CD4-positive, alpha-beta T cell (primary cell): ENCODE measurements around the gene MAP4K3. TPM values are rescaled to one million over a fixed set of nuclear protein-coding genes. Genes with fewer than 3 reads are reported as not detected.

ENCODE experiments used
- ATAC-seq: fragments of 200-7000 bp; cut with Tn5 transposase; one replicate; pipeline ENCODE4 v1.10.0; 2022; ENCODE audit warnings: mild to moderate bottlenecking; ENCODE audit not compliant: poor library complexity
- CTCF ChIA-PET: fragments of 350-600 bp; sonication (Branson Sonifier 250); formaldehyde crosslinking; loops from one replicate; lab custom pipeline; 2021; ENCODE audit warnings: antibody characterized with exemption, inconsistent platforms; lab: Charles Lee
- POLR2A ChIA-PET: fragments of 350-600 bp; sonication (Branson Sonifier 250); formaldehyde crosslinking; loops from one replicate; lab custom pipeline; 2021; ENCODE audit warnings: antibody characterized with exemption, inconsistent platforms; lab: Charles Lee
- DNase-seq, 14 experiments: peaks; one replicate each; pipeline ENCODE4 v3.0.0-alpha.2; 2013 to 2020; ENCODE audit warnings: mixed read lengths in 2 of 14
- H3K27ac ChIP-seq, 2 donors: one replicate each; pipeline versions ENCODE4 v1.5.1 to v1.7.0; 2013; ENCODE audit warnings: low read length in 2 of 2, low read depth in 1 of 2, mild to moderate bottlenecking in 1 of 2
- H3K27me3 ChIP-seq, 2 experiments: 1 replicate in 1 of 2; 2 replicates in 1 of 2; pipeline versions ENCODE4 v1.6.1 to v1.7.0; 2013; ENCODE audit warnings: low read length in 2 of 2, control low read depth in 1 of 2, mild to moderate bottlenecking in 1 of 2, moderate library complexity in 1 of 2; ENCODE audit not compliant: insufficient read depth in 2 of 2, control insufficient read depth in 1 of 2
- H3K36me3 ChIP-seq: one replicate; pipeline ENCODE4 v1.6.1; 2013; ENCODE audit warnings: low read length, control low read depth; ENCODE audit not compliant: insufficient read depth
- H3K4me1 ChIP-seq: one replicate; pipeline ENCODE4 v1.6.1; 2013; ENCODE audit warnings: low read length, control low read depth; ENCODE audit not compliant: insufficient read depth
- H3K4me3 ChIP-seq: one replicate; pipeline ENCODE4 v1.5.1; 2013; ENCODE audit warnings: mild to moderate bottlenecking, low read length, moderate library complexity
- H3K9me3 ChIP-seq, 2 experiments: 1 replicate in 1 of 2; 2 replicates in 1 of 2; pipeline versions ENCODE4 v1.6.1 to v1.7.0; 2013; ENCODE audit warnings: low read length in 2 of 2, mild to moderate bottlenecking in 2 of 2, control low read depth in 1 of 2, moderate library complexity in 1 of 2; ENCODE audit not compliant: control insufficient read depth in 1 of 2, insufficient read depth in 1 of 2
- H3K27ac Mint-ChIP-seq: one replicate; pipeline ENCODE4 v1.8.0; 2020; ENCODE audit warnings: mixed read lengths
- H3K27me3 Mint-ChIP-seq: one replicate; pipeline ENCODE4 v1.8.0; 2021; ENCODE audit warnings: mixed read lengths
- H3K36me3 Mint-ChIP-seq: one replicate; pipeline ENCODE4 v1.8.0; 2021; ENCODE audit warnings: low read depth, mixed read lengths
- H3K4me1 Mint-ChIP-seq: one replicate; pipeline ENCODE4 v1.8.0; 2021; ENCODE audit warnings: low read depth, mixed read lengths
- H3K4me3 Mint-ChIP-seq: one replicate; pipeline ENCODE4 v1.8.0; 2020; ENCODE audit warnings: mild to moderate bottlenecking, mixed read lengths
- H3K9me3 Mint-ChIP-seq: one replicate; pipeline ENCODE4 v1.8.0; 2020; ENCODE audit warnings: mixed read lengths
- intact Hi-C, 2 experiments: fragments of 100-400 bp; cut with DNase I in 1 of 2; cut with micrococcal nuclease in 1 of 2; formaldehyde crosslinking; loops; one replicate each; pipeline versions ENCODE4 v1.15.1 to v1.9.0; 2023 to 2025; cut with DNase I, micrococcal nuclease
- total RNA-seq, 174 experiments: library from RNA in 2 of 174; stranded (reverse) in 2 of 174; gene quantifications; one replicate each; pipeline ENCODE4 v1.2.3 and lab custom pipeline; 2021 to 2026
- TF ChIP-seq, protein P1 (sequence below): fragments of 200-600 bp; IDR thresholded peaks from one replicate; pipeline ENCODE4 v1.8.0; 2022; ENCODE audit warnings: antibody characterized with exemption, mild to moderate bottlenecking

Gene MAP4K3
- total RNA-seq, 2 experiments from 2014 or later: 18.4 to 22.5 TPM

DNA sequence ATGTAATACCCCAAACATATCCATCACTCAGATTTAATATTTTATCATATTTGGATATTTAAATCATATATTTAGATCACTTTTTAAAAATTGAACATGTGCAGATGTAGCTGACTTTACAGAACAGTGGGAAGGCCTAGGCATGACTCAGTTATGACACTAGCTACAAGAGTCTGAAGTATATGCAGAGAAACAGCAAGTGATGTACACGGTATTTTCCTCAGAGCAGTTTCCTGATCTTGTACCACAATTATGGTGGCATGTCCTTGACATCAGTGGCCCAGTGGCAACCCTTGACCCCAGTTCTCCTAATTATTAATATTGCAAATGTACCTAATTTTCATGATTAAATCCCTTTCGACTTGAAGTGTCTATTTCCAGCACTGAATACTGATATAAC, 221.5 kb downstream of the MAP4K3 start:
- H3K27me3 Mint-ChIP-seq: no peaks in the 10 kb centered on the region
- DNase-seq: peak in 3 of 14 experiments; percentile 6 to 23 (median 13)
- H3K36me3 Mint-ChIP-seq: no peaks in the 10 kb centered on the region
- no peaks in the 10 kb centered on the region for H3K9me3 Mint-ChIP-seq
- Histone ChIP-seq H3K36me3 (no peaks in the 10 kb centered on the region), H3K9me3 (no peaks in the 10 kb centered on the region), H3K27ac (no peak overlapping the region), H3K4me3 (no peak overlapping the region), H3K4me1 (peaks cover 43% of the 10 kb centered on the region), H3K27me3 (no peaks in the 10 kb centered on the region)
- CTCF ChIA-PET: no interaction called here
- ATAC-seq: no peak
- H3K4me1 Mint-ChIP-seq: peaks cover 33% of the 10 kb centered on the region
- POLR2A ChIA-PET: interaction anchor here (4.4 to 5.4 kb wide), 2 partner anchors 89 to 96 kb away, joined by 71 to 99 read pairs; partner anchors contain the start of gene SOS1
- intact Hi-C loops: no loop called here
- H3K4me3 Mint-ChIP-seq: no peak overlapping the region
- peak overlapping the region; percentile 59 for H3K27ac Mint-ChIP-seq
- TF ChIP-seq, protein P1, sequence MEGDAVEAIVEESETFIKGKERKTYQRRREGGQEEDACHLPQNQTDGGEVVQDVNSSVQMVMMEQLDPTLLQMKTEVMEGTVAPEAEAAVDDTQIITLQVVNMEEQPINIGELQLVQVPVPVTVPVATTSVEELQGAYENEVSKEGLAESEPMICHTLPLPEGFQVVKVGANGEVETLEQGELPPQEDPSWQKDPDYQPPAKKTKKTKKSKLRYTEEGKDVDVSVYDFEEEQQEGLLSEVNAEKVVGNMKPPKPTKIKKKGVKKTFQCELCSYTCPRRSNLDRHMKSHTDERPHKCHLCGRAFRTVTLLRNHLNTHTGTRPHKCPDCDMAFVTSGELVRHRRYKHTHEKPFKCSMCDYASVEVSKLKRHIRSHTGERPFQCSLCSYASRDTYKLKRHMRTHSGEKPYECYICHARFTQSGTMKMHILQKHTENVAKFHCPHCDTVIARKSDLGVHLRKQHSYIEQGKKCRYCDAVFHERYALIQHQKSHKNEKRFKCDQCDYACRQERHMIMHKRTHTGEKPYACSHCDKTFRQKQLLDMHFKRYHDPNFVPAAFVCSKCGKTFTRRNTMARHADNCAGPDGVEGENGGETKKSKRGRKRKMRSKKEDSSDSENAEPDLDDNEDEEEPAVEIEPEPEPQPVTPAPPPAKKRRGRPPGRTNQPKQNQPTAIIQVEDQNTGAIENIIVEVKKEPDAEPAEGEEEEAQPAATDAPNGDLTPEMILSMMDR: no peak

DNA sequence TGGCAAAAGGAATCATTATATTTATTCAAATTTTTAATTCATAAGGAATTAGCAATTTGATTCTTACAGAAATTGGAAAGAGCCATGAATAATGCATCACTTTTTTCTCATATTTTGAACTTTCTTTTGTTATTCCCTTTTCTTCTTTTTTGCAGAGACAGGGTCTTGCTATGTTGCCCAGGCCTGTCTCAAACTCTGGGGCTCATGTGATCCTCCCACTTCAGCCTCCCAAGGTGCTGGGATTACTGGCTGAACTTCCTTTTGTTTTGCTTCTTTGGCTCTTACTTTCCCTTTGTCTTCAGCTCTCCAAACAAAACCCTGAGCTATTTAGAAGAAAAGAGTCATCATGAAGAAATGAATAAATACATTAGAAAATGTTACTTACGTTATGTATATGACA, 224.1 kb downstream of the MAP4K3 start:
- Mint-ChIP-seq H3K4me3 (no peak overlapping the region), H3K36me3 (no peaks in the 10 kb centered on the region), H3K9me3 (no peaks in the 10 kb centered on the region), H3K27me3 (no peaks in the 10 kb centered on the region), H3K4me1 (peaks cover 26% of the 10 kb centered on the region), H3K27ac (no peak overlapping the region)
- TF ChIP-seq, protein P1: no peak
- CTCF ChIA-PET: no interaction called here
- H3K4me1 ChIP-seq: peaks cover 26% of the 10 kb centered on the region
- intact Hi-C loops: no loop called here
- no peak overlapping the region for H3K27ac ChIP-seq
- H3K27me3 ChIP-seq: no peaks in the 10 kb centered on the region
- no peaks in the 10 kb centered on the region for H3K36me3 ChIP-seq
- ATAC-seq (no peak), DNase-seq (no peak)
- H3K9me3 ChIP-seq: no peaks in the 10 kb centered on the region
- H3K4me3 ChIP-seq: no peak overlapping the region
- POLR2A ChIA-PET: interaction anchor here (0.8 kb wide), 1 partner anchor 15 kb away, joined by 4 read pairs; no protein-coding TSS in a partner anchor

DNA sequence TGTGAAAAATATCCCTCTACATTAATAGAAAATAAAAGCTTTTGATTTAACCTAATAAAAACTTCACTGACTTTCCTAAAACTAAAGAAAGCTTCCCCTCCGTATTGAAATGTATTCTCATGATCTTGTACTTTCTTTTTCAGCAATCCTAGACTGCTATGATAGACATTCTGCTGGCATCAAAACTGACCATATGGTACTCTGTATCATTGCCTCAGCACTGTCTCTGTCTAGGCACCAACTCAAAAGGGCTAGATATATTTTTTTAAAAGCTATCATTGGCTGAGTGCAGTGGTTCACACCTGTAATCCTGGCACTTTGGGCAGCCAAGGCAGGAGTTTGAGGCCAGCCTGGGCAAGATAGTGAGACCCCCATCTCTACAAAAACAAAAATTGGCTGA, 226.2 kb downstream of the MAP4K3 start:
- Mint-ChIP-seq H3K27me3 (no peaks in the 10 kb centered on the region), H3K27ac (no peak overlapping the region), H3K9me3 (no peaks in the 10 kb centered on the region), H3K36me3 (no peaks in the 10 kb centered on the region), H3K4me3 (no peak overlapping the region), H3K4me1 (peaks cover 4% of the 10 kb centered on the region)
- H3K4me1 ChIP-seq: peaks cover 4% of the 10 kb centered on the region
- CTCF ChIA-PET: interaction anchor here (2.0 kb wide), 1 partner anchor 17 kb away, joined by 4 read pairs; no protein-coding TSS in a partner anchor
- no peaks in the 10 kb centered on the region for H3K9me3 ChIP-seq
- DNase-seq (no peak), ATAC-seq (no peak)
- intact Hi-C loops: no loop called here
- no peak overlapping the region for H3K27ac ChIP-seq
- POLR2A ChIA-PET: interaction anchor here (1.9 kb wide), 1 partner anchor 90 kb away, joined by 6 read pairs; the partner anchor contains the start of gene SOS1
- H3K36me3 ChIP-seq: no peaks in the 10 kb centered on the region
- H3K27me3 ChIP-seq: no peaks in the 10 kb centered on the region
- TF ChIP-seq, protein P1: no peak
- no peak overlapping the region for H3K4me3 ChIP-seq
